Fibroblast of lung (primary cell): ENCODE results near the gene GRHL1.

ENCODE experiments used
- EZH2 ChIP-seq: IDR thresholded peaks from 2 replicates; pipeline ENCODE4 v1.5.1; 2012; ENCODE audit warnings: low read length, control low read depth, mild to moderate bottlenecking; ENCODE audit errors: missing control alignments
- TF ChIP-seq, protein P1 (sequence below), 2 donors: IDR thresholded peaks in 1 of 2; conservative IDR thresholded peaks in 1 of 2; 1 replicate in 1 of 2; 2 replicates in 1 of 2; pipeline ENCODE4 v1.5.1; 2011 to 2012; ENCODE audit warnings: low read length in 2 of 2, control low read depth in 1 of 2, inconsistent platforms in 1 of 2, low read depth in 1 of 2, mild to moderate bottlenecking in 1 of 2

GRCh38 chr2:10033251-10034006, 81.9 kb downstream of the GRHL1 start:
- TF ChIP-seq, protein P1, sequence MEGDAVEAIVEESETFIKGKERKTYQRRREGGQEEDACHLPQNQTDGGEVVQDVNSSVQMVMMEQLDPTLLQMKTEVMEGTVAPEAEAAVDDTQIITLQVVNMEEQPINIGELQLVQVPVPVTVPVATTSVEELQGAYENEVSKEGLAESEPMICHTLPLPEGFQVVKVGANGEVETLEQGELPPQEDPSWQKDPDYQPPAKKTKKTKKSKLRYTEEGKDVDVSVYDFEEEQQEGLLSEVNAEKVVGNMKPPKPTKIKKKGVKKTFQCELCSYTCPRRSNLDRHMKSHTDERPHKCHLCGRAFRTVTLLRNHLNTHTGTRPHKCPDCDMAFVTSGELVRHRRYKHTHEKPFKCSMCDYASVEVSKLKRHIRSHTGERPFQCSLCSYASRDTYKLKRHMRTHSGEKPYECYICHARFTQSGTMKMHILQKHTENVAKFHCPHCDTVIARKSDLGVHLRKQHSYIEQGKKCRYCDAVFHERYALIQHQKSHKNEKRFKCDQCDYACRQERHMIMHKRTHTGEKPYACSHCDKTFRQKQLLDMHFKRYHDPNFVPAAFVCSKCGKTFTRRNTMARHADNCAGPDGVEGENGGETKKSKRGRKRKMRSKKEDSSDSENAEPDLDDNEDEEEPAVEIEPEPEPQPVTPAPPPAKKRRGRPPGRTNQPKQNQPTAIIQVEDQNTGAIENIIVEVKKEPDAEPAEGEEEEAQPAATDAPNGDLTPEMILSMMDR (conservative IDR thresholded peaks at IDR 0.05 in 1 of 2, IDR thresholded peaks at IDR 0.05 in 1 of 2; ENCODE audit: low read depth in 1 of 2, low read length in 2 of 2) = no peak
- no peak for TF ChIP-seq EZH2
